ENCODE results near the gene GSAP. TPM values are rescaled to one million over a fixed set of nuclear protein-coding genes. Genes with fewer than 3 reads are reported as not detected.

GSAP gene
- total RNA-seq, 4 donors from 2014 or later = 12.6 to 22.8 (median 17.0) TPM

DNA sequence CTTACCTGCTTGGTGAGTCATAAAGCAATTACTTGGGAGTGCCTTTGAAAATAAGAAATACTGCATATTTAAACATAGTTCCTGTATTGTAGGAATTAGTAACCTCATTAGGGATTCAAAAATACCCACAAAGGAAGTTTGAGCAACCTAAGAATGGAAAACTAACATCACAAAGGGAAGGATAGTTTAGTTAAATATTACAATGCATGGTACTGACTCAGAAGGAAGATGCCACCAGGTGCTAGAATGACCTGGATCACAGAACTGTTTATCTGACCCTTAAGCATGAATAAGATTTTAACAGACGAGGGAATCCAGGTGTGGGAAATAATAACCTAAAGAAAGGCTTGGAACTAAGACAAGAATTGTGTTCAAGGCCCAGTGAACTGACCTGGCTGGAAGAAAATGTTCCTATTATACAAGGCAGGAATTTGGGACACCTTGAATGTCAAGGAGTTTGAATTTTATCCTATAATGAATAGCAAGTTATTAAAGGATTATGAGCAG is 106.4 kb downstream of the GSAP start:
- Histone ChIP-seq H3K4me1 (peaks cover 18 to 58% (median 51%) of the 10 kb centered on the region in 4 donors), H3K4me3 (no peak overlapping the region), H3K36me3 (peaks cover 0 to 24% (median 5%) of the 10 kb centered on the region in 4 donors), H3K27me3 (no peaks in the 10 kb centered on the region), H3K9me3 (no peaks in the 10 kb centered on the region), H3K27ac (replicated peaks in 1 of 4) (peak overlapping the region in 2 of 4 donors; percentile 7 to 23)
- intact Hi-C loops (cut with DNase I) = no loop called here
- WGBS = 13% methylated on average over 1 of the region's 1 CpG
- no peak for DNase-seq (ENCODE audit: extremely low spot score)
- TF ChIP-seq EP300 (IDR thresholded peaks at IDR 0.05) (no peak), POLR2AphosphoS5 (IDR thresholded peaks at IDR 0.05) (no peak), POLR2A (IDR thresholded peaks at IDR 0.05; ENCODE audit: low read depth) (no peak)
- TF ChIP-seq, protein P1, sequence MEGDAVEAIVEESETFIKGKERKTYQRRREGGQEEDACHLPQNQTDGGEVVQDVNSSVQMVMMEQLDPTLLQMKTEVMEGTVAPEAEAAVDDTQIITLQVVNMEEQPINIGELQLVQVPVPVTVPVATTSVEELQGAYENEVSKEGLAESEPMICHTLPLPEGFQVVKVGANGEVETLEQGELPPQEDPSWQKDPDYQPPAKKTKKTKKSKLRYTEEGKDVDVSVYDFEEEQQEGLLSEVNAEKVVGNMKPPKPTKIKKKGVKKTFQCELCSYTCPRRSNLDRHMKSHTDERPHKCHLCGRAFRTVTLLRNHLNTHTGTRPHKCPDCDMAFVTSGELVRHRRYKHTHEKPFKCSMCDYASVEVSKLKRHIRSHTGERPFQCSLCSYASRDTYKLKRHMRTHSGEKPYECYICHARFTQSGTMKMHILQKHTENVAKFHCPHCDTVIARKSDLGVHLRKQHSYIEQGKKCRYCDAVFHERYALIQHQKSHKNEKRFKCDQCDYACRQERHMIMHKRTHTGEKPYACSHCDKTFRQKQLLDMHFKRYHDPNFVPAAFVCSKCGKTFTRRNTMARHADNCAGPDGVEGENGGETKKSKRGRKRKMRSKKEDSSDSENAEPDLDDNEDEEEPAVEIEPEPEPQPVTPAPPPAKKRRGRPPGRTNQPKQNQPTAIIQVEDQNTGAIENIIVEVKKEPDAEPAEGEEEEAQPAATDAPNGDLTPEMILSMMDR (IDR thresholded peaks at IDR 0.05) = no peak

DNA sequence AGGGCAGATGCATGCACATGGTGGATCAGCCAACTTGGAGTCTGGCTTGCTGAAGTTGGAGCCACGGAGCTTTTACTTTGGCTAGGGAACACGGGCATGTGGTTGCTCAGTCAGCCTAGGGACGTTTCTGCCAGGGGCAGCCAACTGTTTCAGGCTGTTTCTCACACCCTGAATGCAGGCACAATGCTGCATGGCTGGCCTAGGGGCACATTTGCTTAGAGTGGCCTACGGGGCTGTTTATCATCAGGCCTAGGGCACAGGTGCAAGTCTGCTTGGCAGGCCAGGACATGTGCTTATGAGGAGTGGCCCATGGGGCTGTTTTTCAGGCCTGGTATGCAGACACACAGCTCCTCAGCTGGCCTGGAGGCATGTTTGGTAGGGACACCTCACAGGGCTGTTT is 107.4 kb downstream of the GSAP start:
- peaks cover 0 to 15% (median 5%) of the 10 kb centered on the region in 4 donors for H3K36me3 ChIP-seq
- no peaks in the 10 kb centered on the region for H3K27me3 ChIP-seq
- WGBS = 64% methylated on average over 4 of the region's 4 CpGs
- peak overlapping the region in 2 of 4 donors; percentile 7 to 23 for H3K27ac ChIP-seq (replicated peaks in 1 of 4)
- H3K4me1 ChIP-seq = peaks cover 15 to 48% (median 42%) of the 10 kb centered on the region in 4 donors
- intact Hi-C loops (cut with DNase I) = no loop called here
- no peaks in the 10 kb centered on the region for H3K9me3 ChIP-seq
- no peak overlapping the region for H3K4me3 ChIP-seq
- no peak for DNase-seq (ENCODE audit: extremely low spot score)
- no peak for TF ChIP-seq POLR2AphosphoS5 (IDR thresholded peaks at IDR 0.05)
- TF ChIP-seq POLR2A (IDR thresholded peaks at IDR 0.05; ENCODE audit: low read depth) = no peak
- no peak for TF ChIP-seq EP300 (IDR thresholded peaks at IDR 0.05)
- TF ChIP-seq, protein P1 (IDR thresholded peaks at IDR 0.05) = no peak

DNA sequence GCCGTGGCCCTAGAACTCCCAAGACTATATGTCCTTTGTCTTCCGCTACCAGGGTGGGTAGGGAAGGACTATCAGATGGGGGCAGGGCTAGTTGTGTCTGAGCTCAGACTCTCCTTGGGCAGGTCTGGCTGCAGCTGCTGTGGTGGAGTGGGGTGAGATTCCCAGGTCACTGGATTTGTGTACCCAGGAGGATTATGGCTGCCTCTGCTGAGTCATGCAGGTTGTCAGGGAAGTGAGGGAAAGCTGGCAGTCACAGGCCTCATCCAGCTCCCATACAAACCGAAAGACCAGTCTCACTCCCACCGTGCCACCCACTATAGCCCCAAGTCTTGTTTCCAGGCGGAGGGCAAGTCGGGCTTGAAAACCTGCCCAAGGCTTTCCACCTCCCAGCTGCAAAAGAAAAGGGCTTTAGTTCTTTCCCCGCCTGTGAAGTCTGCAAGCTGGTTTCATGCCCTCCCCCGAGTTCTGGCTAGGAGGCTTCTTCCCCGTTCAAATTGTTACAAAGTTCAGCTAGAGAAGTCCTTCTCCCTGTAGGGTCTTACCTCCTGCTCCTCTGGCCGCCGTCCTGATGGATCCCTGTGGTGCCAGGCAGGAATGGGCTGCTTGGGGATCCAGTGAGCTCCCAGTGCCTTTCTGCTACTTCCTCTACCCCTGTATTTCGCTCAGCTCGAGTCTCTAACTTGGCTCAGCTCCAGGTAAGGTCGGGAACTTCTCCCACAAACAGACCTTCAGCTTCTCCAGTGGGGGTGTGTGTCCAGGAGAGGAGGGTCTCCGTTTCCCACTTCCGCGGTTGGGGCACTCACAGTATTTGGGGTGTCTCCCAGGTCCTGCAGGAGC is 109.7 kb downstream of the GSAP start:
- intact Hi-C loops (cut with DNase I) = no loop called here
- H3K4me1 ChIP-seq = peaks cover 0 to 28% (median 20%) of the 10 kb centered on the region in 4 donors
- H3K4me3 ChIP-seq = no peak overlapping the region
- no peaks in the 10 kb centered on the region for H3K27me3 ChIP-seq
- H3K36me3 ChIP-seq = peaks cover 0 to 6% (median 2%) of the 10 kb centered on the region in 4 donors
- TF ChIP-seq EP300 (IDR thresholded peaks at IDR 0.05) (no peak), POLR2AphosphoS5 (IDR thresholded peaks at IDR 0.05) (no peak), POLR2A (IDR thresholded peaks at IDR 0.05; ENCODE audit: low read depth) (no peak)
- TF ChIP-seq, protein P1 (IDR thresholded peaks at IDR 0.05) = no peak
- H3K27ac ChIP-seq (replicated peaks in 1 of 4) = no peak overlapping the region
- 78% methylated on average over 15 of the region's 17 CpGs for WGBS
- DNase-seq (ENCODE audit: extremely low spot score) = no peak
- H3K9me3 ChIP-seq = no peaks in the 10 kb centered on the region

DNA sequence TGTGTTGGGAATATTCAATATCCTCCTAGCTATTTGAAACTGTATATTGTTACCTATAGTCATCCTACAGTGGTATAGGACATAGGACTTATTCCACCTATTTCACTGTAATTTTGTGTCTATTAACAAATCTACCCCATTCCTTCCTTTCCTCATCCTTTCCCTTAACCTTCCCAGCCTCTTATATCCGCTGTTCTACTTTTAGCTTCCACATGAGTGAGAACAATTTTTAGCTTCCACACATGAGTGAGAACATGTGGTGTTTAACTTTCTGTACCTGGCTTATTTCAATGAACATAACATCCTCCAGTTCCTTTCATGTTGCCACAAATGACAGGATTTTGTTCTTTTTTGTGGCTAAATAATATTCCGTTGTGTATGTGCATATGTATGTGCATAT is 120.6 kb downstream of the GSAP start:
- 98% methylated on average over 2 of the region's 2 CpGs for WGBS
- Histone ChIP-seq H3K27me3 (no peaks in the 10 kb centered on the region), H3K36me3 (peaks cover 0 to 23% (median 7%) of the 10 kb centered on the region in 4 donors), H3K4me3 (no peak overlapping the region), H3K27ac (replicated peaks in 1 of 4) (no peak overlapping the region), H3K4me1 (no peaks in the 10 kb centered on the region), H3K9me3 (peaks cover 0 to 10% (median 0%) of the 10 kb centered on the region in 4 donors)
- DNase-seq (ENCODE audit: extremely low spot score) = no peak
- TF ChIP-seq POLR2A (IDR thresholded peaks at IDR 0.05; ENCODE audit: low read depth) = no peak
- no peak for TF ChIP-seq POLR2AphosphoS5 (IDR thresholded peaks at IDR 0.05)
- TF ChIP-seq, protein P1 (IDR thresholded peaks at IDR 0.05) = no peak
- TF ChIP-seq EP300 (IDR thresholded peaks at IDR 0.05) = no peak
- intact Hi-C loops (cut with DNase I) = no loop called here

All from esophagus muscularis mucosa (tissue), 4 donors.